HK-2 (cell line): Measurements from ENCODE around the gene PCSK1N.

Experiments used
- DNase-seq: peaks from one replicate; pipeline ENCODE4 v3.0.0-alpha.2; 2018; ENCODE audit not compliant: unreplicated experiment

The PCSK1N gene

DNA sequence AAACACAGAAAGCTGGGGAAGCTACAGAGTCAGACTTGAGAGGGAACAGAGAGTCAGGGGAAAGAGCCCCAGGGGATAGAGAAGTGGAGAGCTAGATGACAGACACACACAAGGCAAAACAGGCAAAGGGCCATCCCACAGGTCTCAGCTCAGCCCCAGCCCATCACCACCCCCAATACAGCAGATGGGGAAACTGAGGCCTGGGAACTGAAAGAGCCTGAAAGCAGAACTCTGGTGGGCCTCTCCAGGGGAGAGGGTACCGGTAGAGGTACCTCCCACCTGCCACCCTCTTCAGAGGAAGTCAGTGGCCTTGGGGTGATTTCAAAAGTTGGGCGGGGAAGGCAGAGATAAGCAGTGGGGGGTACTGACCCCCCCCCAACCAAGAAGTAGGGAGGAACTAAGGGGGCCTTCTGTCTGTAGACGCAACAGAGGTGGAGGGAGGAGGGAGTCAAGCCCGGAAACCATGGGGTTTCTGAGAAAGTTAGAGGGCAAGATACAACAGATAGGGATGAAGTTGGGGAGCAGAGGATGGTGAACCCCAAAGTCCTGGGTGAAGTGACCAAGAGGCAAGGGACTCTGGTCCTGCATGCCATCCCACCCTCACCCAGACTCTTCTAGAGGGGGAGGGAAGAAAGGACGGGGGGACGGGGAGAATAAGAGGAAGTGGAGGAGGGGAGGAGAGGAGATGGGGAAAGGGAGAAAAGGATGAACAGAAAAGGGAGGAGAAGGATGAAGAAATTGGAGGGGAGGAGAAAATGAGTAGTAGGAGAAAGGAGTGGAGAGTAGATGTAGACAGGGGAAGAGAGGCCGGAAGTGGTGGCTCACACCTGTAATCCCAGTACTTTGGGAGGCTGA, 45.8 kb downstream of the PCSK1N start:
- DNase-seq, result no peak

DNA sequence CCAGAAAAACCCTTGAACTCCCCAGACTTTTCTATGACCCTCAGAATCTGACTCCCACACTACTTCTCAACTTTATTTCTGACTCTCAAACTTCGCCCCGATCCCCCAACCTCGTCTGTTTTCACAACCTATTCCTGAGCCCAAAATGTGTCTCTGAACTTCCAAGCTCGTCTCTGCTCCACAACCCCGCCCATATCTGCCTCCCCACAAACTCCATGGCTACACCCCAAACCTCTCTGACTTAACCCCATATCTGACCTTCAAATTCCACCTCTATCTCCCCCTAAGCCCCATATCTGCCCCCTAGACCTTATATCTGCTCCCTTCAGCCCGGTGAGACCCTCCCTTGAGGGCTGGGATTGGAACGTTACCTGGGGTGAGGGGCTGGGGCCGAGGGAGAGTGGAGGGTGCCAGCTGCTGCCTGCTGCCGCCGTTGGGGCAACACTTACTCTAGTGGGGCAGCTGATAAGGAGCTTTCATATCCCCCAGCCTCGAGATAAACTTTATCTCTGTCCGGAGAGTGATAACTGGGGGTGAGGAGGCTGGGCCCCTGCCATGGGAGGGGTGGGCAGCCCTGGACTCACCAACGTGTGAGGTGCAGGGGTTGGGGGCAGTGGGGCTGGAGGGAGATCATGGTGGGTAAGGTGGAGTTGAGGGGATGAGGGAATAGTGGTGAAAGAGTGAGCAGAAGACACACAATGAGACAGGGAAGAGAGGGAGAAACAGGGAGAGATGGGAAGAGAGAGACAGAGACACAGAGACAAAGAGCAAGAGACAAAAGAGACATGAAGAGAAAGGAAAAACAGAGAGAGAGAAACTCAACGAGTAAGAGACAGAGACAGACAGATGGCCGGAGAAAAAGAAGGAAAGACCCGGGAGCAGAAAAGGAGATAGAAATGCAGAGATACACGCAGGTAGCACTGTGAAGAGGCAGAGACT, 47.6 kb downstream of the PCSK1N start:
- DNase-seq, result no peak

DNA sequence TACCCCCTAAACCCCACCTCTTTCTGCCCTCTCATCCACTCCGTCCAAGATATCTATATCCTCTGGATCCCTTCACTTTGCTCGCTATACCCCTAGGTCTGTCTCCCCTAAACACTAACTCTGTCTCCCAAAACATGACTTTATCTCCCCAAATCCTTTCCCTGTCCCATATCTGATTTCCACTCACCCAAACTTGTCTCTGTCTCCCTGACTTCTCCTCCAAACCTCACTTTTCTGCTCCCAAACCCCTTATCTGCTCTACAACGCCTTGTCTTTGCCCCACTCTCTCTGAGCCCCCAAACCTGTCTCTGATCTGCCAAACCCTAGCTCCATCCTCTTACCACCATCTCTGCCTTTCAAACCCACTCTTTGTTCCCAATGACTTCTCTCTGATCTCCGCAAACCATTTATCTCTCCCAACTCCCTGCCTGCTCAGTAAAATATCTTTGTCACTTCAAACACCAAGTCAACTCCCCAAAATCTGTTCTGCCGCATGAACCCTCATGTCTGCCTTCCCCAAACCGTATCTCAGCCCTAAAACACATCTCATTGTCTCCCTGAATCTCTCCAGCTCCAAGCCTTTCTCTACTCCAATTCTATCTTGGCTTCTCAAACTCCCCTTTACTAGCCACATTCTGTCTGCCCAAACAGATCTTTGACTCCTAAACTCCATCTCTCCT, 48.4 kb downstream of the PCSK1N start:
- no peak for DNase-seq

DNA sequence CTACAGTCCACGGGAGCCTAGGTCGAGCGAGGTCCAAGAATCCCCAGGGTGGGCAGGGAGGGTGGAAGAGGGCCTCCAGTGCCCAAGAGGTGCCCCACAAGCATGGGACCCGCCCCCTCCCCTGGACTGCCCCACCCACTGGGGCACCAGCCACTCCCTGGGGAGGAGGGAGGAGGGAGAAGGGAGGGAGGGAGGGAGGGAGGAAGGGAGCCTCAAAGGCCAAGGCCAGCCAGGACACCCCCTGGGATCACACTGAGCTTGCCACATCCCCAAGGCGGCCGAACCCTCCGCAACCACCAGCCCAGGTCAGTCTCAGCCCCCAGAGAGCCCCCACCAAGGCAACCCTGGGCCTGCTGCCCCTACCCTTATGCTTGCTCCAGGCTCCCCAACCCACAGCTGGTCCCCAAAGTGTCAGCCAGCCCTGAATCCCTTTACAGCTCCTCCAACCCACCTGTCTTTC, 49.0 kb downstream of the PCSK1N start, which contains the start of gene GATA1:
GATA1 (plus strand) TSS at position 250 of the 460 bp plus-strand sequence. CDS start 4,520 bp downstream, outside the sequence.
- DNase-seq, result no peak

DNA sequence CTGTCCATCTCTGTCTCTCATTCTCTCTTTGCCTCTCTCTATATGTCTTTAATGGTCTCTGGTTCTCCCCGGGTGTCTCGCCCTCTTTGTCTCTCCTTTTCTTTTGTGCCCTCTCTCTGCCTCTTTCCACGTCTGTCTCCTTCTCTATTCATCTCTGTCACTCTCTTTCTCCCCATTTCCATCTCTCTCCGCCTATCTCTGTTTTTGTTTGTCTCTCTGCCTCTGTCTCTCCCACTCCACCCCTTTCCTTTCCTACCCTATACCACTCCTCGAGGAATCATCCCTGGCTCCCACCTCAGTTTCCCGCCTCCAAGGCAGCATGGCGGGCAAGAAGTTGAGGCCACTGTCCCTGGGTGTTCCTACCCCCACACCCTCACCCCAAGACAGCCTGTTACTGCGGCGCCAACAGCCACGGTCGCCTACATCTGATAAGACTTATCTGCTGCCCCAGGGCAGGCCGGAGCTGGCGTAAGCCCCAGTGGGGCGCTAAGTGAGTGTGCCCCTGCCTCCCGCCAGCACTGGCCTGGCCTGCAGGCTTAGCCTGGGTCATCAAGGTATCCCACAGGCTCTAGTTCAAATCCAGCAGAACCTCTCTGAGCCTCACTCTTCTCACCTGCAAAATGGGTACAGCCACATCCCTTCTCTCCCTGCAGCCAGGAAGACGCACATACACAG, 49.7 kb downstream of the PCSK1N start:
- DNase-seq, result no peak

DNA sequence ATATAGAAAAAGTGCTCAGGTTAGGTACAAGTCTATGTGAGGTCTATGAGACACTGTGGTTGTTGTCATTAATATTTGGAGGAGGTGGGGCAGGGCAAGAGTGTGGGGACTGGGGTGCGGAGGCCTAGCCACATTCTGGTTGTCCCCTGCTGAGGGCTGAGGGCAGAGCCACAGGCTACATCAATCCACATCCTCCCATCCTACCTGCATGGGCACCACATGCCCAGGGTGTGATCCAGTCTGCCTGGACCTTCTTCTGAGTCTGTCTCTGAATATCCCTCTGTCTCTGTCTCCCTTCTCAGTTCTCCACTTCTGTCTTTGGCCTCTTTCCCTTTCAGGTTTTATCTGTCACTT, 50.2 kb downstream of the PCSK1N start:
- DNase-seq, result no peak

DNA sequence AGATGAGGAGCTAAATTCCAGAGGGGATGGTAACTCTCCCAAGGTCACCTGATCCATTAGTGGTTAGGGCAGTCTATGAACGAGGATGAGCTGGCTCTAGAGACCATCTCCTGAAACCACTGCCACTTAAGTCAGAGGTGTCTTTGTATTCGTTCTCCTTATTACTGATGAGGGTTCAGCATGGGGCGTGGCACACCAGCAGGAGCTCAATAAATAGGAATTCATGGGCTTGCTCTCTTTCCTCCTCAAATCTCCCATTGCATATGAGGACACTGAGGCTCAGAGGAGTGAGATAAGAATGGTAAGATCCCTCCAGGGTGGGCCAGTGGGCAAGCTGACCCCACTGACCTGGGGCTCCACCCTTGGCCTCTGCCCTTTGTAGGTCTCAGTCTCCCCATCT, 50.7 kb downstream of the PCSK1N start:
- DNase-seq, result no peak

DNA sequence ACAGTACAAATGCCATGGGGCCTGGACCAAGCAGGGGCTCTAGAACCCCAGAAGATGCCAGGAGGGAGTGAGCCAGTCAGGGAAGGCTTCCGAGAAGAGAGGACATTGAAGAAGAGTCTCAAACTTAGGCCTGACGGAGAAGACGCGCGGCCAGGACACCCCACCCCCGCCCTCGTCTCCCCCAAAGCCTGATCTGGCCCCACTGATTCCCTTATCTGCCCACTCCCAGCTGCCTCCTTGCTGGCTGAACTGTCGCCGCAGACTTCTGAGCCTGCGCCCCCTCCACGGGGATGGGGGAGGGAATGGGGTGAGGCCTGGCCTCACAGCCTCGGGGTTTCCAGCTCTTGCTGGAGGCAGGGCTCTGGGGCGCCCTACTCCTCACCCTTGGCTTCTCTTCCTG, 52.6 kb downstream of the PCSK1N start:
- DNase-seq, result no peak

DNA sequence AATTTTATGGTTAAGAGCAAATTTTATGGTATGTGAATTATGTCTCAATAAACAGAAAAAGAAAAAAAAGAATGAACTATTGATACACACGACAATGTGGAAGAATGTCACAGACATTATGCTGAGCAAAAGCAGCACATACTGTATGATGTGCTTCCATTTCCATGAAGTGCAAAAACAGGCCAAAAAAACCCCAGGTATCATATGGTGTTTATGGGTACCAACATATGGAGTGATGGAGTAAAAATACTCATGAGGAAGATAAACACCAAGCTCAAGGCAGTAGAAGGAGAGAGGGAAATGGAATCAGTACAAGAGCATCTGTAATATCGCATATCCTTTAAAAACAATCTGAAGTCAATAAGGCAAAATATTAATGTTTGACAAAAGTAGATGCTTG, 53.2 kb downstream of the PCSK1N start:
- DNase-seq, result no peak

DNA sequence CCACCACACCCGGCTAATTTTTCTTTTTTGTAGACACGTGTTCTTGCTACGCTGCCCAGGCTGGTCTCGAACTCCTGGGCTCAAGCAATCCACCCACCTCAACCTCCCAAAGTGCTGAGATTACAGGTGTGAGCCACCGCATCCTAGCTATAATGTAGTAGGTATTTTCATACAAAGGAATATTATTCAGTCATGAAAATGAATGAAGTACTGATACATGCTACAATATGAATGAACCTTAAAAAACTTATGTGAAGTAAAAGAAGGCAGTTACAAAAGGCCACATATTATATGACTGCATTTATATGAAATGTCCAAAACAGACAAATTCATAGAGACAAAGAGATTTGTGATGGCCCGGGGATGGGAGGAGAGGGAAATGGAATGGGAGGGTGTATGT, 53.7 kb downstream of the PCSK1N start:
- no peak for DNase-seq
